Effector CD4-positive, alpha-beta T cell (primary cell): Measurements from ENCODE around the gene IL27RA.
"Not testable (repeated sequence)": the region's sequence is repeated elsewhere in the genome, so short reads cannot be mapped to it uniquely, and the experiment has no call there.

ENCODE experiments used
- DNase-seq: peaks from one replicate; pipeline ENCODE4 v3.0.0-alpha.2; 2020

Gene IL27RA

DNA sequence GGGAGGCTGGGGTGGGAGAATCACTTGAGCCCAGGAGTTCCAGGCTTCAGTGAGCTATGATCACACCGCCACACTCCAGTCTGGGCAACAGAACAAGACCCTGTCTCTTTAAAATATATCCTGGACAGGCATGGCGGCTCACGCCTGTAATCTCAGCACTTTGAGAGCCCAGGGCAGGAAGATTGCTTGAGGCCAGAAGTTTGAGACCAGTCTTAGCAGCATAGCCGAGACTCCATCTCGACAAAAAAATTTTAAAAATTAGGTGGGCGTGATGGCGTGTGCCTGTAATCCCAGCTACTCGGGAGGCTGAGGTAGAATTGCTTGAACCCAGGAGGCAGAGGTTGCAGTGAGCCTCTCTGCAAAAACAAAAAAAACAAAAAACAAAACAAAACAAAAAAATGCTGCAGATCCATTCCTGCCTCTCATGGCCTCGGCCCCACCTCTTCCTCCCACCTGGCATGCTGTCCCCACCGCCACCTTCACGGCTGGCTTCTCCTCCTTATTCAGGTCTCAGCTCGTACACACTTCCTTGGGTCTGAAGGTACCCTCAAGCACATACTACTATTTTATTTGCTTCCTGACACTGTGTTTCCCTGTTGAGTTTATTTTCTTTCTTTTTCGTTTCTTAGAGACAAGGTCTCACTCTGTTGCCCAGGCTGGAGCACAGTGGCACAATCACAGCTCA, 30.7 kb upstream of the IL27RA start:
- no peak for DNase-seq

DNA sequence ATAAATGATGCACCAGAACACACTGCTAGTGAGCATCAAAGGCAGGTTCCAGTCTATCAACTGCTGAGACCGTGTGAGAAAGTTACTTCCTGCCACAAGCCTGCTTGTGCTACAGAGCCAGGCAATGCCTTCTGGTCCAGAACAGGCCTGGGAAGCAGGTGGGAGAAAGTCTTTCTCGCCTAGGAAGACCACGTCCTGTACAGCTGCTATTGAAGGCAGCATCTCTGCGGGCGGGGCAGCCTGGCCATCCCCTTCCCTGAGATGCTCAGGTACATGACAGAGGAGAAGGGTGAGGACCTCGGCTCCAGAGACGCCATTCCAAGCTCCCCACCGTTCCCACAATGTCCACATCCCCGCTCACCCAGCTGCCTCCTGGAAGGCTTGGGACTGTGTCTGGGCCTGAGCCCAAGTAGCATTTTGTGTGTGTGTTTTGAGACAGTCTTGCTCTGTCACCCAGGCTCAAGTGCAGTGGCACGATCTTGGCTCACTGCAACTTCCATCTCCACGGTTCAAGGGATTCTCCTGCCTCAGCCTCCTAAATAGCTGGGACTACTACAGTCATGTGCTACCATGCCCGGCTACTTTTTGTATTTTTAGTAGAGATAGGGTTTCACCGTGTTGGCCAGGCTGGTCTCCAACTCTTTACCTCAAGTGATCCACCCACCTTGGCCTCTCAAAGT, 28.9 kb upstream of the IL27RA start:
- peak; percentile 27 for DNase-seq

- DNase-seq = no peak
Measured at GRCh38 chr19:14003251-14004055, 28.1 kb upstream of the IL27RA start.

GRCh38 chr19:14004619-14005348, 26.8 kb upstream of the IL27RA start:
- DNase-seq = no peak

- DNase-seq = peak; percentile 92
Measured at GRCh38 chr19:14005349-14006084, 26.0 kb upstream of the IL27RA start.

DNA sequence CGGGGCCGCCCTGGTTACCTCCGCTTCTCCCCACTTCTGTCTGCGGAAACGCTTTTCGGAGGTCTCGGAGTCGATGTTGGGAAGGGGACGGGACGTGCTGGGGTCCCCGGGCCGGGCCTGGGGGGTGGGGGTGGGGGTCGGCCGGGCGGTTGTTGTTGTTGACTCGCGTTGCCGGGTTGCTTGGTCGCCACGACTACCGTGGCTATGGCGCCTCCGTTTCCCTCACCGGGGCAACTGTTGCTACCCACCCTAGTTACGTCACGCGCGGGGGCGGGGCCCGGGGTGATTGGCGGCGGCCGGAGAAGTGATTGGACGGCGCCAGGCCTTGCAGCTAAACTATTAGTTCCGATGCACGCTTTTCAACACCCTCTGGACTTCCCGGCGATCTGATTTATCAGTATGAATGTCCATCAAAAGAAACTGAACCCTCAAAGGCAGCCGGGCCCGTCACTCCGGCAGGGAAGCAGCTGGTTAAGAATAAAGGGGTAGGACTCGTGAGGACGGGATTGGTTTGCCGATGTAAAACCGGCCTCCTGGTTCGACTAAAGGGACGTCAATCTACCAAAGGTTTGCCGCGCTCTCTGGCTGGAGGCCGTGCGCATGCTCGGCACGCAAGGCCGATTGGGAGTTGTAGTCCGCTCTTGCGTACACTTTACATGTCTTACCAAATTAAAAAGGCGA, 25.3 kb upstream of the IL27RA start, which contains the start of gene RFX1:
RFX1 (minus strand) TSS at position 236 of the 681 bp plus-strand sequence. CDS start 12,477 bp downstream, outside the sequence.
- peak; percentile 100 for DNase-seq

DNA sequence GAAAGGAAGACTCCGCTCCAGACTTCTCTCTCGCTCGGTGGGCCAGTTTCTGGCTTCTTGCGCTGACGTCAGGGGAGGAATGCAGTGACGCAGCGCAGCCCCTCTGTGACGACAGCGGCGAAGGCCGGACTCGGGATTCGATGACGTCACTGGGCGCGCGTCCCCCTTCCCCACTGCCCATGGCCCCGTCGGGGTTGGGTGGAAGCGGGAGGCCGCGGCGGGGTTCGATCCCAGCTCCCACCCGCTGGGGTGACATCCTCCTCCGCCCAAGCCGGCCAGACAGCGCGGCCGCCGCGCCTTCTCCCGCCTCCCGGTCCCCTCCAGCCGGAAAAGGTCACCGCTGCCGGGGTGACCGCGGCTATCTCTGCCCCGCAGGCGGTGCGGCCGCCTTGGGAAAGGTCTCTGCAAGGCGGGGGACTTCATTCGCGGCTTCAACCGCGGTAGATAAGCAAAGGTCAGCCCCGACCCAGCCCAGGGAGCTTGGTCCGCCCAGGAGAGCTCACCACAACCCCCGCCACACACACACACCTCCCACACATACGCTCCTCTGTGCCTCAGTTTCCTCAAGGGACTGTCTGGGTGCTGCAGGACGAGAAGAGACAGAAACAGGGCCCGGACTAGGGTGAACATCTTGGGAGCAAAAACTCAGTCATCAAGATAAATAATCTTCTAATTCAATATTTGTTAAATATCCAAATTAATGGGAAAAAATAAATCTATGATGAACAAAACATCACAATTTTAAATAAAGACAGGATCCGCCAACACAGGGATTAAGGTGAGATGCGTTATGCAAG, 24.6 kb upstream of the IL27RA start:
- no peak for DNase-seq

DNA sequence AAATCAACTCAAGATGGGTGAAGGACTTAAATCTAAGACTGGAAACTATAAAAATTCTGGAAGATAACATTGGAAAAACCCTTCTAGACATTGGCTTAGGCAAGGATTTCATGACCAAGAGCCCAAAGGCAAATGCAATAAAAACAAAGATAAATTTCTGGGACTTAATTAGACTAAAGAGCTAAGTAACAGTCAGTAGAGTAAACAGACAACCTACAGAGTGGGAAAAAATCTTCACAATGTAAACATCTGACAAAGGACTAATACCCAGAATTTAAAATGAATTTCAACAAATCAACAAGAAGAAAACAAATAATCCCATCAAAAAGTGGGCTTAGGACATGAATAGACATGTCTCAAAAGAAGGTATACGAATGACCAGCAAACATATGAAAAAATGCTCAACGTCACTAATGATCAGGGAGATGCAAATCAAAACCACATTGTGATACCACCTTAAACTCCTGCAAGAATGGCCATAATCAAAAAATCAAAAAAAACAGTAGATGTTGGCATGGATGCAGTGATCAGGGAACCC, 19.1 kb upstream of the IL27RA start:
- DNase-seq = no peak

DNA sequence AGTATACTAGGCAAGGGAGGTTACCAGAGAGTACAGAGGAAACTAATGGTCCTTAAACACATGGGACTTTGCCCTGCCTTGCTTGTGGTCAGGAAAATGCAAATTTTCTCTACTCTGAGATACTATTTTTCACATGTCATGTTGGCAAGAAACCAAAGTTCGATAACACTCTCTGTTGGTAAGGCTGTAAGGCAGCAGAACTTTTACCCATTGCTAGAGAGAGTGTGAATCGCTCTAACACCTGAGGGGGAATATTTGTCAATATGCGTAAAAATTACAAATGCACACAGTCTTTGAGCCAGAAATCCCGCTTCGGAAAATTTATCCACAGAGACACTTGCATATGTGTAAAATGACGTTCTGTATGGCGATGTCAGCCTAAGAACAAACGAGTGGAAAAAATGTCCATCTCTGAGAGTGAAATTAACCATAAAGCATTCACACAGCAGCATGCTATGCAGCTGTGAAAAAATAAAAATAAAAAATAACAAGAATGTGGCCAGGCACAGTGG, 16.0 kb upstream of the IL27RA start:
- no peak for DNase-seq

DNA sequence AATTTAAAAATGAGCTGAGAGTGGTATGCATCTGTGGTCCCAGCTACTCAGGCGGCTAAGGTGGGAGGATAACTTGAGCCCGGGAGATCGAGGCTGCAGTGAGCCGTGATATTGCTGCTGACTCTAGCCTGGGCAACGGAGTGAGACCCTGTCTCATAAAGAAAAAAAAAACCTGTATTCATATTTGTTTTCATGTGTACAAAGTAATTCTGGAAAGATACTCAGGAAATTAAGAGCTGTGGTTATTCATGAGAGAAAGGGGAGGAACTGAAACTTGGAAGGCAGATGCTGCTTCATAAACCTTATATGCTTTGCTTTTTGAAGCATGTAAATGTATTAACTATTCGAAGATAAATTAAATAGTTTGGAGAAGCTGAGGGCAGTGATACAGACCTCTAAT, 12.5 kb upstream of the IL27RA start:
- no peak for DNase-seq

DNA sequence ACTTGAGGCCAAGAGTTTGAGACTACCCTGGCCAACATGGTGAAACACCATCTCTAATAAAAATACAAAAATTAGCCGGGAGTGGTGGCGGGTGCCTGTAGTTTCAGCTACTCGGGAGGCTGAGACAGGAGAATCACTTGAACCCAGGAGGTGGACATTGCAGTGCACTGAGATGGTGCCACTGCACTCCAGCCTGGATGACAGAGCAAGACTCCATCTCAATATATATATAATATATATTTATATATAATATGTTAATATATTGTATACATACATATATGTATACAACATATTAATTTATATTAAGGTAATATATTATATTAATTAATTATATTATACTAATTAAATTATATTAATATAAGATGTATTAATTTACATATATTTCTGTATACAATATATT, 11.8 kb upstream of the IL27RA start:
- DNase-seq = not testable (repeated sequence)

GRCh38 chr19:14021474-14021873, 10.1 kb upstream of the IL27RA start:
- no peak for DNase-seq

DNA sequence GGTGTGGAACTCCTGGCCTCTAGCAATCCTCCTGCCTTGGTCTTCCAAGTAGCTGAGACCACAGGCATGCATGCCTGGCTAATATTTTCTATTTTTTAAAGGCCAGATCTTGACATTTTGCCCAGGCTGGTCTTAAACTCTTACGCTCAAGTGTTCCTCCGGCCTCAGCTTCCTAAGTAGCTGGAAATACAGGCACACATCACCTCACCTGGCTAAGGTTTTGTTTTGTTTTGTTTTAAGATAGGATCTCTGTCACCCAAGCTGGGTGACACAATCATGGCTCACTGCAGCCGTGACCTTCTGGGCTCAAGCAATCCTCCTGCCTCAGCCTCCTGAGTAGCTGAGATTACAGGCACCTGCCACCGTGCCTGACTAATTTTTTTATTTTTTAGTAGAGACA, 9.1 kb upstream of the IL27RA start:
- DNase-seq = no peak

DNA sequence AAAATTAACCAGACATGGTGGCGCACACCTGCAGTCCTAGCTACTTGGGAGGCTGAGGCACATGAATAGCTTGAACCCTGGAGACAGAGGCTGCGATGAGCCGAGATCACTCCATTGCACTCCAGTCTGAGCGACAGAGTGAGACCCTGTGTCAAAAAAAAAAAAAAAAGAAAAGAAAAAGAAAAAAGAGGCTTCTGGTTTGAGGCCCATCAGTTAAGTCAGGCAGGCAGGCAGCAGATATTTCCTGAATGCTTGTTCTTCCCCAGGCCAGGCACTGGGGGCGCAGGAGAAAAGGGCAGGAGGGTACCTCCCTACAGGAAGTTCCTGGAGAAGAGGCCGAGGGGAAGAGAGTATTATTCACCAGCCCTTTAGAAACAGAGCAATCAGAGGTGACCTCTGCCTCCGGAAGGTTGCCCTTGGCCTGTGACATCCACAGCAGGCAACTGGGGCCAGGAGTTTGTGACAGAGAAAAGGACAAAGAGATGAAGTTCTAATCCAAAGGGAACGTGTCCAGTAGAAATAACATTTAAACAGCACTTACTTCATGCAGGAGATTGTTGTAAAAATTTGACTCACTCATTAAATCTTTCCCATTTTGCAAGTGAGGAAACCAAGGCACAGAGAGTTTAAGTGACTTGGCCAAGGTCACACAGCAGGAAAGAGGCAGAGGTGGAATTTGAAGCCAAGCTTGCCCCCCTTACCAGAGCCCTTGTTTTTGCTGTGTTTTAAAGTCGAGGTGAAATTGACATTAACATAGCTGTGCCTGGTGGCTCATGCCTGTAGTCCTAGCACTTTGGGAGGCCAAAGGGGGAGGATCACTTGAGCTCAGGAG, 7.9 kb upstream of the IL27RA start:
- no peak for DNase-seq

DNA sequence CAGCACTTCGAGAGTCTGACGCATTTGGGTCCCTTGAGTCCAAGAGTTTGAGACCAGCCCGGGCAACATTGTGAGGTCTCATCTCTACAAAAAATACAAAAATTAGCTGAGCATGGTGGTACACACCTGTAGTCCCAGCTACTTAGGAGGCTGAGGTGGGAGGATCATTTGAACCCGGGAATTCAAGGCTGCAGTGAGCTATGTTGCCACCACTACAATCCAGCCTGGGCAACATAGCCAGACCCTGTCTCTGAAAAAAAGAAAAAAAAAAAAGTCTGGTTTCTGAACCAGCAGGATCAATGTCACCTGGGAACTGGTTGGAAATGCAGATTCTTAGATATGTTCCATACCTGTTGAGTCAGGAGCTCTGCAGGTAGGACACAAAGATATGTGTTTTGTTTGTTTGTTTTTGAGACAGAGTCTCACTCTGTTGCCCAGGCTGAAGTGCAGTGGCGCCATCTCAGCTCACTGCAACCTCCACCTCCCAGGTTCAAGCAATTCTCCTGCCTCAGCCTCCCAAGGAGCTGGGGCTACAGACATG, 4.8 kb upstream of the IL27RA start:
- not testable (repeated sequence) for DNase-seq

DNA sequence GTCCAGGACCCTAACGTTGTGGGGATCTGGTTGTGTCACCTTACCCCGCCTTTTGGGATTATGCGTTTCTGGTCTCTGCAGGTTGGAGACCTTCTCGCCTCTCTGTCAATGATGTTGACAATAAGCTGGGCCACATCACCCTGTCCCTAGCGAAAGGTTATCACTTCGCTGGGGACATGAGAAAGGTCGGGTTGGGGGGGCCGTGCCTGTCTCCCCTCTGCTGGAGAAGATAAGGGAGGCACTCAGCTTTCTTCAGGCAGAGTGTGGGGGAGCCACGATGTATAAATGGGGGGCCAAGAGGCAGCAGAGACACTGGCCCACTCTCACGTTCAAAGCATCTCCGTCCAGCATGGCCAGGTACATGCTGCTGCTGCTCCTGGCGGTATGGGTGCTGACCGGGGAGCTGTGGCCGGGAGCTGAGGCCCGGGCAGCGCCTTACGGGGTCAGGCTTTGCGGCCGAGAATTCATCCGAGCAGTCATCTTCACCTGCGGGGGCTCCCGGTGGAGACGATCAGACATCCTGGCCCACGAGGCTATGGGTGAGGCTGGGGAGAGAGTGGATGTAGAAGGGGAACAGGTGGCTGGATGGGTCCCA, 3.6 kb upstream of the IL27RA start, which contains the start of gene RLN3:
RLN3 (plus strand) TSS at position 293 of the 595 bp plus-strand sequence; CDS start at position 350, 57 bp downstream.
- no peak for DNase-seq

- DNase-seq = no peak
Measured at GRCh38 chr19:14028901-14029300, 2.7 kb upstream of the IL27RA start.

GRCh38 chr19:14030997-14031718, 404 bp upstream of the IL27RA start:
- no peak for DNase-seq
